ENCODE data around the gene RUFY3. TPM values are rescaled to one million over a fixed set of nuclear protein-coding genes. Genes with fewer than 3 reads are reported as not detected.

Gene RUFY3
- total and polyA plus RNA-seq, 2 of the 4 experiments (the other 2 are of a cell fraction): 19.6 to 28.9 TPM

- no peak overlapping the region for H2BK5ac ChIP-seq (ENCODE audit: low read depth, low read length, poor library complexity, severe bottlenecking)
- no peak overlapping the region for H2AFZ ChIP-seq (replicated peaks; ENCODE audit: low read length, poor library complexity)
- H3K27me3 ChIP-seq (ENCODE audit: control insufficient read depth, insufficient read depth, low read length): no peaks in the 10 kb centered on the region
- BruUV-seq (replicated peaks): no TSS peak
- H3K23ac ChIP-seq (ENCODE audit: low read depth, low read length): no peak overlapping the region
- no CpG with 5 or more reads among the region's 1 CpG for WGBS, 2 experiments (ENCODE audit: extremely low coverage in 2 of 2, insufficient read length in 1 of 2)
- POLR2A ChIA-PET (ENCODE audit: unreplicated experiment): no interaction called here
- no peak overlapping the region for H2AK5ac ChIP-seq (ENCODE audit: low read depth, low read length)
- H4K91ac ChIP-seq (ENCODE audit: insufficient read depth, low read depth, low read length): no peak overlapping the region
- no peak overlapping the region for H2BK120ac ChIP-seq (ENCODE audit: low read depth, low read length)
- no peak for DNase-seq
- H3K56ac ChIP-seq (ENCODE audit: extremely low read depth, insufficient read depth, low read length): no peak overlapping the region
- no peak for TF ChIP-seq ELK1 (IDR thresholded peaks at IDR 0.05; ENCODE audit: borderline replicate concordance, low read depth, low read length)
- TF ChIP-seq POLR2A (IDR thresholded peaks at IDR 0.05; ENCODE audit: low read depth, low read length): no peak
- no peak for TF ChIP-seq RCOR1 (IDR thresholded peaks at IDR 0.05; ENCODE audit: insufficient replicate concordance, low read length)
- no peak for TF ChIP-seq CHD1 (IDR thresholded peaks at IDR 0.05; ENCODE audit: low read depth, low read length)
- no peak for TF ChIP-seq FOS (IDR thresholded peaks at IDR 0.05; ENCODE audit: low read depth, low read length)
- no peak for TF ChIP-seq RAD21 (IDR thresholded peaks at IDR 0.05; ENCODE audit: low read length)
- TF ChIP-seq MAFK (IDR thresholded peaks at IDR 0.05; ENCODE audit: low read depth, low read length): no peak
- CTCF ChIA-PET: interaction anchor here (0.7 kb wide), 1 partner anchor 17 kb away, joined by 3 read pairs; no protein-coding TSS in a partner anchor
- dilution Hi-C loops (cut with HindIII; ENCODE audit: low sequenced_read_pairs, unreplicated experiment): no loop called here
- no peak overlapping the region for H2BK15ac ChIP-seq (ENCODE audit: low read depth, low read length)
- in situ Hi-C loops (cut with MboI; ENCODE audit: low sequenced_read_pairs): no loop called here
- H3K9me3 ChIP-seq (ENCODE audit: control insufficient read depth, insufficient read depth, low read length): no peaks in the 10 kb centered on the region
- H4K20me1 ChIP-seq (ENCODE audit: insufficient read depth, low read length): peaks cover 22% of the 10 kb centered on the region; the same call in 1 of the 2 replicates
- H4K5ac ChIP-seq (ENCODE audit: low read depth, low read length): no peak overlapping the region
- no peak overlapping the region for H3K9ac ChIP-seq (ENCODE audit: low read depth, low read length)
- H3K4me1 ChIP-seq (ENCODE audit: control insufficient read depth, insufficient read depth, low read length): peaks cover 2% of the 10 kb centered on the region; the same call in 1 of the 2 replicates
- H3K36me3 ChIP-seq (ENCODE audit: control insufficient read depth, insufficient read depth, low read length): peaks cover 1% of the 10 kb centered on the region; the same call in 1 of the 2 replicates
- intact Hi-C loops (cut with micrococcal nuclease): no loop called here
- no peak for ATAC-seq (ENCODE audit: low read depth)
- no peak overlapping the region for H3K4me2 ChIP-seq (ENCODE audit: low read depth, low read length)
- no peak overlapping the region for H3K4ac ChIP-seq (ENCODE audit: low read depth, low read length)
- H2AK9ac ChIP-seq (replicated peaks; ENCODE audit: low read depth, low read length, poor library complexity): no peak overlapping the region
- H3K79me1 ChIP-seq (ENCODE audit: low read depth in 1 of 2, low read length in 2 of 2): peaks cover 27 to 48% of the 10 kb centered on the region in 2 experiments
- no peak overlapping the region for H3K18ac ChIP-seq (ENCODE audit: low read depth, low read length)
- H3K4me3 ChIP-seq (ENCODE audit: insufficient read depth, low read depth, low read length): no peak overlapping the region
- no peak overlapping the region for H2BK20ac ChIP-seq (ENCODE audit: low read depth, low read length)
- H3K14ac ChIP-seq (replicated peaks; ENCODE audit: low read depth, low read length): no peak overlapping the region
- no peak overlapping the region for H3K27ac ChIP-seq (ENCODE audit: insufficient read depth, low read length)
- H4K8ac ChIP-seq (ENCODE audit: low read depth in 2 of 2, low read length in 2 of 2): no peak overlapping the region
- peaks cover 5% of the 10 kb centered on the region; the same call in 1 of the 2 replicates for H3K9me1 ChIP-seq (ENCODE audit: insufficient read depth, low read length)
Measured at GRCh38 chr4:70752236-70752635, 30.5 kb downstream of the RUFY3 start.

All from IMR-90 (cell line).